Measurements from ENCODE around the gene KRTAP5-6. TPM values are rescaled to one million over a fixed set of nuclear protein-coding genes. Genes with fewer than 3 reads are reported as not detected.
A peak's percentile ranks its signal among the peaks of the same experiment; 100 is the strongest.

KRTAP5-6 gene
- total RNA-seq, 4 donors from 2014 or later = not detected

GRCh38 chr11:1650918-1651262 is 46.1 kb upstream of the KRTAP5-6 start:
- no peak overlapping the region for H3K4me3 ChIP-seq
- DNase-seq = no peak
- no peaks in the 10 kb centered on the region for H3K9me3 ChIP-seq
- H3K36me3 ChIP-seq = no peaks in the 10 kb centered on the region
- no peak overlapping the region for H3K27ac ChIP-seq
- TF ChIP-seq POLR2A (IDR thresholded peaks at IDR 0.05) = no peak
- TF ChIP-seq, protein P1, sequence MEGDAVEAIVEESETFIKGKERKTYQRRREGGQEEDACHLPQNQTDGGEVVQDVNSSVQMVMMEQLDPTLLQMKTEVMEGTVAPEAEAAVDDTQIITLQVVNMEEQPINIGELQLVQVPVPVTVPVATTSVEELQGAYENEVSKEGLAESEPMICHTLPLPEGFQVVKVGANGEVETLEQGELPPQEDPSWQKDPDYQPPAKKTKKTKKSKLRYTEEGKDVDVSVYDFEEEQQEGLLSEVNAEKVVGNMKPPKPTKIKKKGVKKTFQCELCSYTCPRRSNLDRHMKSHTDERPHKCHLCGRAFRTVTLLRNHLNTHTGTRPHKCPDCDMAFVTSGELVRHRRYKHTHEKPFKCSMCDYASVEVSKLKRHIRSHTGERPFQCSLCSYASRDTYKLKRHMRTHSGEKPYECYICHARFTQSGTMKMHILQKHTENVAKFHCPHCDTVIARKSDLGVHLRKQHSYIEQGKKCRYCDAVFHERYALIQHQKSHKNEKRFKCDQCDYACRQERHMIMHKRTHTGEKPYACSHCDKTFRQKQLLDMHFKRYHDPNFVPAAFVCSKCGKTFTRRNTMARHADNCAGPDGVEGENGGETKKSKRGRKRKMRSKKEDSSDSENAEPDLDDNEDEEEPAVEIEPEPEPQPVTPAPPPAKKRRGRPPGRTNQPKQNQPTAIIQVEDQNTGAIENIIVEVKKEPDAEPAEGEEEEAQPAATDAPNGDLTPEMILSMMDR (IDR thresholded peaks at IDR 0.05) = no peak
- H3K27me3 ChIP-seq = no peaks in the 10 kb centered on the region
- intact Hi-C loops (cut with DNase I; ENCODE audit: low total_unique reads) = no loop called here
- H3K4me1 ChIP-seq = no peaks in the 10 kb centered on the region

- Histone ChIP-seq H3K4me3 (no peak overlapping the region), H3K27ac (no peak overlapping the region), H3K9me3 (no peaks in the 10 kb centered on the region), H3K27me3 (no peaks in the 10 kb centered on the region), H3K4me1 (no peaks in the 10 kb centered on the region), H3K36me3 (no peaks in the 10 kb centered on the region)
- no peak for TF ChIP-seq POLR2A (IDR thresholded peaks at IDR 0.05)
- TF ChIP-seq, protein P1 (IDR thresholded peaks at IDR 0.05) = no peak
- intact Hi-C loops (cut with DNase I; ENCODE audit: low total_unique reads) = no loop called here
- DNase-seq = no peak
These were observed 45.5 kb upstream of the KRTAP5-6 start for GRCh38 chr11:1651411-1651980.

- H3K9me3 ChIP-seq = no peaks in the 10 kb centered on the region
- peak in 1 of 2 donors; percentile 12 for DNase-seq
- no peaks in the 10 kb centered on the region for H3K27me3 ChIP-seq
- H3K4me1 ChIP-seq = no peaks in the 10 kb centered on the region
- TF ChIP-seq, protein P1 (IDR thresholded peaks at IDR 0.05) = no peak
- TF ChIP-seq POLR2A (IDR thresholded peaks at IDR 0.05) = no peak
- no peak overlapping the region for H3K27ac ChIP-seq
- intact Hi-C loops (cut with DNase I; ENCODE audit: low total_unique reads) = no loop called here
- no peaks in the 10 kb centered on the region for H3K36me3 ChIP-seq
- no peak overlapping the region for H3K4me3 ChIP-seq
These were observed 45.0 kb upstream of the KRTAP5-6 start for GRCh38 chr11:1652026-1652425.

DNA sequence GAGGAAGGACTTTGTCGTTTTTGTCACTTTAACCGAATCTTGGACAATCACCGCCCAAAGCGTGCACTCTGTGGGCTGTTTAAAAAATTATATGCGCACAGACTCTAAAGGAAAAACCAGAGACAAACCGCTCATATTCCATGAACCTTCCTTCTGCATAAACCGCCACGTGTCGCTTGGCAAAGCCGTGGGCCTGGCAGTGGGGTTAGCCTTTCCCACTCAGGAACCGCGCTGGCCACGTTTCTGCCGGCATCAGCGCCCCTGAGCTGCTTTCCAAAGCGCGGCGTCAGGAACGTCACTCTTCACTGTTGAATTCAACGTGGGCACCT is 44.6 kb upstream of the KRTAP5-6 start:
- intact Hi-C loops (cut with DNase I; ENCODE audit: low total_unique reads) = no loop called here
- no peaks in the 10 kb centered on the region for H3K4me1 ChIP-seq
- no peak overlapping the region for H3K27ac ChIP-seq
- no peak for DNase-seq
- no peaks in the 10 kb centered on the region for H3K36me3 ChIP-seq
- no peaks in the 10 kb centered on the region for H3K27me3 ChIP-seq
- H3K4me3 ChIP-seq = no peak overlapping the region
- H3K9me3 ChIP-seq = no peaks in the 10 kb centered on the region
- TF ChIP-seq POLR2A (IDR thresholded peaks at IDR 0.05) = no peak
- TF ChIP-seq, protein P1 (IDR thresholded peaks at IDR 0.05) = no peak

GRCh38 chr11:1652771-1653540 is 44.0 kb upstream of the KRTAP5-6 start:
- H3K4me1 ChIP-seq = no peaks in the 10 kb centered on the region
- no peak overlapping the region for H3K27ac ChIP-seq
- H3K9me3 ChIP-seq = no peaks in the 10 kb centered on the region
- TF ChIP-seq, protein P1 (IDR thresholded peaks at IDR 0.05) = peak; percentile 93 to 99 (median 98)
- TF ChIP-seq POLR2A (IDR thresholded peaks at IDR 0.05) = no peak
- no peaks in the 10 kb centered on the region for H3K36me3 ChIP-seq
- DNase-seq = peak; percentile 63 to 80
- H3K27me3 ChIP-seq = no peaks in the 10 kb centered on the region
- intact Hi-C loops (cut with DNase I; ENCODE audit: low total_unique reads) = no loop called here
- no peak overlapping the region for H3K4me3 ChIP-seq

All from uterus (tissue), 4 donors.